Middle frontal gyrus (tissue), 1 donor: Measurements from ENCODE around the gene VTI1A.

Source experiments
- DNase-seq: peaks from one replicate; pipeline ENCODE4 v3.0.0-alpha.2; 2015; ENCODE audit warnings: low spot score; ENCODE audit errors: extremely low spot score

Gene VTI1A

GRCh38 chr10:112775892-112776674 is 329.1 kb downstream of the VTI1A start:
- DNase-seq: no peak

GRCh38 chr10:112778579-112778978 is 331.6 kb downstream of the VTI1A start:
- DNase-seq: no peak

- DNase-seq: no peak
These were observed 332.2 kb downstream of the VTI1A start for GRCh38 chr10:112779025-112779770.

GRCh38 chr10:112782200-112782907 is 335.3 kb downstream of the VTI1A start:
- no peak for DNase-seq

GRCh38 chr10:112783351-112784021 is 336.5 kb downstream of the VTI1A start:
- no peak for DNase-seq

GRCh38 chr10:112784022-112784461 is 337.0 kb downstream of the VTI1A start:
- DNase-seq: no peak

GRCh38 chr10:112785089-112785488 is 338.1 kb downstream of the VTI1A start:
- no peak for DNase-seq

GRCh38 chr10:112789248-112789647 is 342.2 kb downstream of the VTI1A start:
- DNase-seq: no peak

- no peak for DNase-seq
These were observed 343.0 kb downstream of the VTI1A start for GRCh38 chr10:112790030-112790429.

- no peak for DNase-seq
These were observed 343.9 kb downstream of the VTI1A start for GRCh38 chr10:112790921-112791320.

- DNase-seq: no peak
These were observed 344.4 kb downstream of the VTI1A start for GRCh38 chr10:112791447-112791846.

- no peak for DNase-seq
These were observed 345.6 kb downstream of the VTI1A start for GRCh38 chr10:112792487-112793201.

- DNase-seq: no peak
These were observed 346.3 kb downstream of the VTI1A start for GRCh38 chr10:112793202-112793921.

GRCh38 chr10:112794201-112794600 is 347.2 kb downstream of the VTI1A start:
- no peak for DNase-seq

- DNase-seq: no peak
These were observed 348.1 kb downstream of the VTI1A start for GRCh38 chr10:112795067-112795466.

GRCh38 chr10:112797197-112797596 is 350.2 kb downstream of the VTI1A start:
- DNase-seq: no peak

- no peak for DNase-seq
These were observed 350.8 kb downstream of the VTI1A start for GRCh38 chr10:112797855-112798254.

GRCh38 chr10:112799038-112799437 is 352.0 kb downstream of the VTI1A start:
- no peak for DNase-seq

GRCh38 chr10:112799726-112800510 is 352.9 kb downstream of the VTI1A start:
- DNase-seq: no peak
